HT-29 (cell line): ENCODE data around the gene MGMT. TPM values are rescaled to one million over a fixed set of nuclear protein-coding genes. Genes with fewer than 3 reads are reported as not detected.
A peak's percentile ranks its signal among the peaks of the same experiment; 100 is the strongest.

Source experiments
- DNase-seq: peaks from one replicate; pipeline ENCODE4 v3.0.0-alpha.2; 2015; ENCODE audit warnings: low spot score
- total RNA-seq: library from RNA; depleted of rRNA; stranded (reverse); fragments of >200 nt; shearing (Covaris generic); gene quantifications from 2 replicates; pipeline ENCODE4 v1.2.3, GENCODE V29; 2014

MGMT gene
- total RNA-seq, 1 experiment from 2014 or later = 32.7 TPM

DNA sequence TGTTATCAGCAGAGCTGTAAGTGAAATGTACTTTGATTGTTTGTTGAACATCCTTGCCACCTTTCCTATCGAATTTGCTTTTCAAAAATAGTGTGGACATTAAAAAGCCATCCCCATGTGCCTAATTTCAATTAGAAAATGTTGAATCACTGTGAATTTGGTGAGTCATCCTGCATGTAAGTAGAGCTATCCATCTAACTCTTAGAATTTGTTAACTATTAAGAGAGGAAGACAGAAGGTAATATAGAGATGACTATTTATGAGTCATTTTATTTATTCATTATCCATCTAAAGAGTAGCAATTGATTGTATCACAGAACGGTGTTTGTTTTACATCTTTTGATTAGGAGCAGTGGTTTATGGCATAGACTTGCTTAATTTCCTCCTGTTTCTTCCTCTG, 154.7 kb downstream of the MGMT start:
- DNase-seq = no peak

DNA sequence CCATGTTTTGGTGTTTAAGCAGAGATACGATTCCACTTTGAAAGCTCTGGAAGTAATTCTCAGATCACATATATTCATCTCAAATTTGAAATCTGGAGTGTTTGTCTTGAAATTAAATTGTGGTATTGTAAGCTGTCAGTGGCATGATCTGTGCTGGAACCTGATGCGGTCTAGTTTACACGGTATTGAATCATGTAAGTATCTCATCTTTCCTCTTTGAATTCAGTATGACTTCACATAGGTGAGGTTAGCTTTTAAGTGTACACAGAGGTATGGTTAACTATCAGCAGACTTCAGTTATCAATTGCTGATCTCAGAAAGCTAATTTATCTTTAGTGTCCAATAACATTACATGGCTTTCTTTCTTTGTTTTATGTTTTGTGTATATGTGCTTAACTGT, 155.2 kb downstream of the MGMT start:
- DNase-seq = no peak

DNA sequence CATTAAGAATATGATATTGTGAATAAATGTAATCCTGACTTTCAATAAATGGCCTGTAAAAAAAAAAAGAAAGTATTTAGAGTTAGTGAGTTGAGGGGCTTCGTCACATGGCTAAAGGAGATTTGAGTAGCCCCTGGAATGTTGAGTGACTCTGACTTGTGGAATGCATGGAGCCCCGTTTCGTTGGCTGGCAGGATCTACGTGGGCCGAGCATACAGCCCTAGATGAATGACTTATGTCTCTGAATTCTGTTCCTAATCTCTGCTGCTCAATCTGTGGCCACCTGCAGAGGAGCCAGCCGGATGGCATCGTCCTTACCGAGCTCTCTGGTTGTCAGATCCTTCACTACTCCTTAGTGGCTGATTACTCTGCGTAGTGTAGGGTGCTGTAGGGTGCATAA, 155.7 kb downstream of the MGMT start:
- DNase-seq = peak; percentile 38

GRCh38 chr10:129624526-129624925, 157.5 kb downstream of the MGMT start:
- DNase-seq = no peak

DNA sequence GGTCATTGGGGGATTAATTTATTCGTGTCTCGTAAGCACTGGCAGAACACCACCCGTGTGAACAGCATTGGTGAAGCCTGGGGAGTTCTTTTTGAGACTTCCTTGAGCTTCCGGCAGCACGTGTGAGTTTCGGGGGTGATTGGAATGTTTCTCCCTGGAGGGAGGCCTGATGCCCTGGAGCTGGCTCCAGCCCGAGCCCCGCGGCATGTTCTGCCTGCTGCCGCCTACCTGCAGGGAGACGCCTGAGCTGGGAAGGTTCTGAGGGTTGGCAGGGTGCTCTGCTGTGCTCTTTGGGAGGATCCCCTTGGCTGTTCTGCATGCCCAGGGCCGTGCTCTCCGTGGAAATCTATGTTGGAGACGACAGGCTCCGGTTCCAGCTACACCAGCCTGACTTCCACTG, 159.3 kb downstream of the MGMT start:
- DNase-seq = no peak

GRCh38 chr10:129626796-129627435, 159.9 kb downstream of the MGMT start:
- no peak for DNase-seq

DNA sequence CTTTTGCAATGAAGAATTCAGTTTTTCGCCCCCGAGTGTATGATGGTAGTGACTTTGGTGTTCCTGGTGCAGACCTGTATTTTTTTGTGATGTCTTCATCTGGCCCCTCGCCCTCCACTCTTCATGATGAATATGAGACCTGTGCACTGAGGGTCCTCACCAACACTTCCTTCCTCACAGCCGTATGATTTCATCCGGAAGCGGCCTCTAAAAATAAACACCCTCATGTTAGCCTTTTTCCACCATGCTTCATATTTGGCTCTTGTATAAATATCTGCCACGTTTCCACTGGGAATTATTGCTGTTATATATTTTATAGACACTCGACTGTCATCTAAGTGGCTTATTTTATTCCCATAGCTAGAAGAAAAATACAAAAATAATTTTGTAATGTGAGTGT, 160.4 kb downstream of the MGMT start:
- no peak for DNase-seq

GRCh38 chr10:129628823-129629222, 161.8 kb downstream of the MGMT start:
- no peak for DNase-seq

DNA sequence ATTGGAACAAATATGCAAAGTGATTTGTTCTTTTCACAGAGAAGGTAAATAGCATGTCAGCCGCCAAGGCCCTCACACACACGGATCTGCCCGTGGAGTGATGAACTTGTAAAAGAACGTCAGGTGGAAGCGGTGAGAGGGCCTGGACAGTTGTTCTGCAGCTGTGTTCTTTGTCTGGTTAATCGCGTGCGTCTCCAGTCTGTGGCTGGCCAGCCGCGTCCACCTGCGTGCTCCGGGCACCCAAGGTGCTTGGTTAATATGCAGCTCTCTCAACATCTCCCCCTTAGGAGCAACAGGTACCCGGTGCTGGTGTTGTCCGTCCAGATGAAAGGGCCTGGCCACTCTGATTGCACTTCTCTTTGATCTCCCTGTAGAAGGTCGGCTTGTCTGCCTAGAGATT, 162.9 kb downstream of the MGMT start:
- DNase-seq = no peak

GRCh38 chr10:129631006-129631405, 164.0 kb downstream of the MGMT start:
- no peak for DNase-seq

- DNase-seq = no peak
Measured at GRCh38 chr10:129631870-129632623, 165.0 kb downstream of the MGMT start.

GRCh38 chr10:129637010-129637409, 170.0 kb downstream of the MGMT start:
- DNase-seq = no peak

GRCh38 chr10:129637846-129638245, 170.8 kb downstream of the MGMT start:
- no peak for DNase-seq

DNA sequence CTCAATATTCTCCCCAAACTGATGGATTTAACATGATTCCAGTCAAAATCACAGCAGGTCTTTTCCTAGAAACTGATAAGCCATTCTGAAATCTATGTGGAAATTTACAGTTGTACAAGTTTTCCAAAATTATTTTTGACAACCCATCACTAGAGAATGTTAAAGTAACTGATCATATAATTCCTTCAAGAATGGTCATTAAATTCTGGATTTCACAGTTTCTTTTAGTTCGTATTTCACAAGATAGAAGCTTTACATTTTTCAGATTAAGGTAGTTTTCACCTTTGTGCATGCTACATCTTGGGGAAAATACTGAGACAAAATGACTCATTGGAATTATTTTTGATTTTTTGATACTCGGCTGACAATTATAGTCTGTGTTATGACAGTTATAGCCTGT, 174.3 kb downstream of the MGMT start:
- DNase-seq = no peak

DNA sequence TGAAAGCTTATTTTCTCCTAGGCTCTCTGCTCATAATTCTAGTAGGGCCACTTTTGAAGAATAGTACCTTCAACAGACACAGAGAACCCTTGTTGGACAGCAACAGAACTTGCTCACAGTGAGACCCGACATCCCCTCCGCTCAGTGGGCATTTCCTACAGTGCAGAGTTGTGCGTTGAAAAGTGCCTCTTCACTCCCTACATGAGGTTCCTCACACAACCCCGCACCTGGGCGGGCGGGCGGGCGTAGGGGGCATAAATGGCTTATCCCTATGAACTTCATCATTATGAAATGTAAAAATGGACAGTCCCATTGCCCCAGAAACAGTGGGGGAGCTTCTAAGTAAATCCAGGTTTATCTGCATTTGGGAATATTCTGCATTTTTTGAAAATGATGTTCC, 174.9 kb downstream of the MGMT start:
- DNase-seq = peak; percentile 1

- DNase-seq = peak; percentile 18
Measured at GRCh38 chr10:129642427-129642826, 175.4 kb downstream of the MGMT start.

DNA sequence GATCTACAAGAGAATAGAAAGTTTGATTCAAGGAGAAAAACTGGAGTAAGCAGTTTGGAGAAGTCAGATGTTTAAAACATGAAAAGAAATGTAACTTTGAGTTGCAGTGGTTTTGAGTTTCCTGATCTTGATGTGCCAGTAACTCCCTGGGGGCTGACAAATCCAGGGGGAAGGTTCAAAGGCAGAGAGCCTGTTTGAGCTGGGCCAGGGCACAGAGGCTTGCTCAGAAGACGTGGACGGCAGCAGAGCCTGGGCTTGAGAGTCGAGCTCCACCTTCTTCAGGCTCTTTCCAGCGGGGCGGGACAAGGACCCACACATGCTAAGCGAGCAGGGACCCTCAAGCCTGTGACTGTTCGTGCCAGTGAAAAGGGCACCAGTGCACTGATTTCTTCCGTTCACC, 176.2 kb downstream of the MGMT start:
- DNase-seq = no peak

DNA sequence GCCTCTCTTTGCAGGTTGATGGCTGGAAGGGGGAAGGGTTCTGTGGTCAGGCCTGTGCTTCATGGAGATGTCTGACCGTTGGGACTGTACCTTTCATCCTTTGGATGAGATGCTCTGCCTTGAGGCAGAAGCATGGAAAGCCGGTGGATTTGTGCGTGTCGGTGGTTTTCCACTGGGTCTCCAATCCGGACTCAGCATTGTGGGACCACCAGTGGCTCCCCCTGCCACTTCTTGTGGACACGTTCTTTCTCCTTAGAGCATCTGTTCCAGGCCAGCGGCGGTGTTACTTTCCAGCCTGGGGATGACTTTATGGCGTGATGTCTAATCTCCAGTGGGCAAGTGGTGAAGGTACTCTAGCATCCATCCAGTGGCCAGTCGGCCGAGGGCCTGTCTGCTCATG, 178.4 kb downstream of the MGMT start:
- DNase-seq = no peak

GRCh38 chr10:129646973-129647372, 179.9 kb downstream of the MGMT start:
- no peak for DNase-seq

- no peak for DNase-seq
Measured at GRCh38 chr10:129647590-129647989, 180.5 kb downstream of the MGMT start.

DNA sequence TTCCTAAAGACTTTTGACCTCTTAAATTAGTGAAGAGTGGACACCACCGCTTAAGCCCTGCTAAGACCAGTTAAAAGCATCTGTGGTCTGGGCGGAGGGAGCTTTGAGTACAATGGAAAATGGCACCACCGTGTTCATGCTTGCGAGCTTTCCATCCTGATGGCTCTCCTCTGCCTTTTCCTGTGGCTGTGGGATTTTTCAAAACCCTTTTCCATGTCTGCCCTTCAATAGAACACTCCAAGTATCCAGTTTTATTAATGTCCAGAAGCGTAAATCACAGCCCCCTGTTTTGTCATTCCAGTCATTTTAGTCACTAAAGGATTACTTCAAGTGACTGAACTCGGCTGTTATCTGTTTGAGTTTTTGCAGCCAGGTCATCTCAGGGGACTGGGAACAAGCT, 181.8 kb downstream of the MGMT start:
- DNase-seq = no peak

DNA sequence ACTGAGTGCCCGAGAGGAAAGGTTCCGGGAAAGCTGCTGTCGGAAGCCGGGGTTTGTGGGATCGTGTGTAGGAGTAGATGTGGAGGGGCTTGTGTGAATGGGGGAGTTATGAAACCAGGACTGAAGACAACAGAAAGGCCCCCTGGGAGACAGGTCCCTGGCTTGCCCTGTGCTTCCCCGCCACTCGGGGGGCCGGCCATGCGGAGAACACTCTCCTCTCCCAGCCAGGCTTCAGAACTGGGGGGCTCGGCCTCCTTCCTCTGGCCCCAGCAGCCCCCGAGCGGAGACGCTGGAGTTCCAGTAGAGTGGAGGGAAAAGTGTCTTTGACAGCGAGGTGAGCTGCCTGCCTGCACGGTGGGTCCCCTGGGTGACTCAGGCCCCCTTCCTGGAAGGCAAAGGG, 185.0 kb downstream of the MGMT start:
- DNase-seq = no peak

- DNase-seq = no peak
Measured at GRCh38 chr10:129652521-129653201, 185.6 kb downstream of the MGMT start.
